SU-DHL-6 (cell line): ENCODE data around the gene VTI1A.

Experiments used
- H2AFZ ChIP-seq: fragments of 200-600 bp; sonication (generic); 2 replicates; pipeline ENCODE4 v1.6.1; 2014; ENCODE audit warnings: low read depth, mild to moderate bottlenecking, moderate library complexity, mixed read lengths, antibody characterized with exemption, low read length; ENCODE audit not compliant: severe bottlenecking
- H3F3A ChIP-seq: fragments of 200-600 bp; shearing (Covaris generic); 2 replicates; pipeline ENCODE4 v1.6.0; 2016; ENCODE audit warnings: antibody characterized with exemption, mild to moderate bottlenecking; ENCODE audit not compliant: insufficient read depth
- H3K27ac ChIP-seq: fragments of 200-600 bp; sonication (generic); 2 replicates; pipeline ENCODE4 v1.5.1; 2016; ENCODE audit warnings: low read depth, mild to moderate bottlenecking, low read length, moderate library complexity, mixed read lengths
- H3K27me3 ChIP-seq: fragments of 200-600 bp; sonication (generic), shearing (Covaris generic); 2 replicates; pipeline ENCODE4 v1.6.0; 2014; ENCODE audit warnings: mild to moderate bottlenecking, low read length
- H3K36me3 ChIP-seq: fragments of 200-600 bp; sonication (generic); 2 replicates; pipeline ENCODE4 v1.6.1; 2014; ENCODE audit warnings: mild to moderate bottlenecking, low read length, mixed read lengths
- H3K4me2 ChIP-seq: fragments of 300-600, 200-600 bp; shearing (Covaris generic), sonication (generic); 2 replicates; pipeline ENCODE4 v1.6.0; 2014; ENCODE audit warnings: low read length, low read depth, mild to moderate bottlenecking; ENCODE audit not compliant: poor library complexity, severe bottlenecking
- H3K4me3 ChIP-seq: fragments of 200-600 bp; sonication (generic); 2 replicates; pipeline ENCODE4 v1.5.1; 2014; ENCODE audit warnings: antibody characterized with exemption, low read length, mild to moderate bottlenecking, mixed read lengths; ENCODE audit not compliant: insufficient read depth, poor library complexity, severe bottlenecking
- H3K79me2 ChIP-seq: fragments of 200-600 bp; sonication (generic); 2 replicates; pipeline ENCODE4 v1.6.1; 2014; ENCODE audit warnings: mild to moderate bottlenecking, low read length, moderate library complexity; ENCODE audit not compliant: insufficient read depth
- H3K9ac ChIP-seq: fragments of 200-600 bp; sonication (generic); 2 replicates; pipeline ENCODE4 v1.7.0; 2014; ENCODE audit warnings: mild to moderate bottlenecking, low read length
- H3K9me2 ChIP-seq: fragments of 200-600 bp; sonication (generic); replicated peaks from 2 replicates; pipeline ENCODE4 v1.6.1; 2014; ENCODE audit warnings: low read length; ENCODE audit not compliant: insufficient read depth
- H3K9me3 ChIP-seq: fragments of 200-600 bp; sonication (generic); 2 replicates; pipeline ENCODE4 v1.6.1; 2014; ENCODE audit warnings: low read length, mixed read lengths; ENCODE audit not compliant: insufficient read depth
- H4K20me1 ChIP-seq: fragments of 200-600 bp; sonication (generic); 2 replicates; pipeline ENCODE4 v1.6.1; 2014; ENCODE audit warnings: low read depth, mild to moderate bottlenecking, antibody characterized with exemption, low read length, moderate library complexity, mixed read lengths
- CTCF ChIP-seq: fragments of 200-600 bp; sonication (generic); IDR thresholded peaks from one replicate; pipeline ENCODE4 v1.5.1; 2017; ENCODE audit warnings: antibody characterized with exemption, mild to moderate bottlenecking, low read length, moderate library complexity; ENCODE audit not compliant: insufficient read depth, poor library complexity, severe bottlenecking
- EZH2phosphoT487 ChIP-seq: fragments of 200-600 bp; sonication (generic), shearing (Covaris generic); conservative IDR thresholded peaks from 2 replicates; pipeline ENCODE4 v1.6.1; 2018; ENCODE audit warnings: mild to moderate bottlenecking, antibody characterized with exemption, low read length, moderate library complexity, mixed read lengths

VTI1A gene

DNA sequence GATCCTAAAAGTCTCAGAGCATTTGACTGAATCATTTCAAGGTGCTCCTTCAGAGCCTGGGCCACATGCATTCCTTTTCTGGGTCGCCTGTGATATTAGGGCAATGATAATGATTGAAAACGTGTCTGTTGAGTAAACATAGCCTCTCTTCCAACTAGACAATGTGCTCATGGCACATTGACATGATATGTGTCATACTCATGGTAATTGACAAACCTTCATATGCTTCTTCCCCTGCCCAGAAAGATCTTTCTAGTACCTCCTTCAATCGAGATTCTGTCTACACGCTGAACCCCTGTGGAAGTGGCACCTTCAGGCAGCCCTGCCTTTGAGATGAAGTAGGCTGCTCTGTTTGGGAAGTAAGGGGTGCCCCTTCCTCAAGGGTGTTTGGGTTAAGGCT is 404.2 kb downstream of the VTI1A start:
- H3K9ac ChIP-seq, result no peak overlapping the region
- H3K4me2 ChIP-seq, result no peak overlapping the region
- no peak for TF ChIP-seq CTCF
- no peak for TF ChIP-seq EZH2phosphoT487

GRCh38 chr10:112851588-112852211 is 404.7 kb downstream of the VTI1A start:
- H3F3A ChIP-seq, result no peaks in the 10 kb centered on the region
- no peaks in the 10 kb centered on the region for H4K20me1 ChIP-seq
- H3K79me2 ChIP-seq, result no peaks in the 10 kb centered on the region
- H3K27me3 ChIP-seq, result no peaks in the 10 kb centered on the region
- no peak overlapping the region for H3K9ac ChIP-seq
- no peak overlapping the region for H3K4me2 ChIP-seq
- no peak overlapping the region for H3K27ac ChIP-seq
- no peaks in the 10 kb centered on the region for H3K9me2 ChIP-seq
- H3K36me3 ChIP-seq, result no peaks in the 10 kb centered on the region
- H3K9me3 ChIP-seq, result no peaks in the 10 kb centered on the region
- TF ChIP-seq CTCF (no peak), EZH2phosphoT487 (no peak)
- H2AFZ ChIP-seq, result no peak overlapping the region
- H3K4me3 ChIP-seq, result no peak overlapping the region

More for the DNA sequence above, 404.2 kb downstream of the VTI1A start:
- H3K9me3 ChIP-seq, result no peaks in the 10 kb centered on the region
- no peaks in the 10 kb centered on the region for H3K79me2 ChIP-seq
- H3F3A ChIP-seq, result no peaks in the 10 kb centered on the region
- no peak overlapping the region for H2AFZ ChIP-seq
- no peak overlapping the region for H3K27ac ChIP-seq
- no peaks in the 10 kb centered on the region for H3K36me3 ChIP-seq
- H3K27me3 ChIP-seq, result no peaks in the 10 kb centered on the region
- H4K20me1 ChIP-seq, result no peaks in the 10 kb centered on the region
- no peaks in the 10 kb centered on the region for H3K9me2 ChIP-seq
- H3K4me3 ChIP-seq, result no peak overlapping the region

- Histone ChIP-seq H3K27ac (no peak overlapping the region), H4K20me1 (no peaks in the 10 kb centered on the region), H3K36me3 (no peaks in the 10 kb centered on the region), H3K9me3 (no peaks in the 10 kb centered on the region), H3K27me3 (no peaks in the 10 kb centered on the region), H3K9ac (no peak overlapping the region), H3K4me2 (no peak overlapping the region), H3K9me2 (no peaks in the 10 kb centered on the region), H3K4me3 (no peak overlapping the region), H2AFZ (no peak overlapping the region), H3K79me2 (no peaks in the 10 kb centered on the region), H3F3A (no peaks in the 10 kb centered on the region)
- no peak for TF ChIP-seq CTCF
- TF ChIP-seq EZH2phosphoT487, result no peak
Measured at GRCh38 chr10:112852306-112852705, 405.3 kb downstream of the VTI1A start.
